ENCODE data around the gene C7orf57. TPM values are rescaled to one million over a fixed set of nuclear protein-coding genes. Genes with fewer than 3 reads are reported as not detected.

Gene C7orf57
- total RNA-seq, 4 donors from 2014 or later = 0.57 to 2.3 (median 1.0) TPM

- TF ChIP-seq, protein P1, sequence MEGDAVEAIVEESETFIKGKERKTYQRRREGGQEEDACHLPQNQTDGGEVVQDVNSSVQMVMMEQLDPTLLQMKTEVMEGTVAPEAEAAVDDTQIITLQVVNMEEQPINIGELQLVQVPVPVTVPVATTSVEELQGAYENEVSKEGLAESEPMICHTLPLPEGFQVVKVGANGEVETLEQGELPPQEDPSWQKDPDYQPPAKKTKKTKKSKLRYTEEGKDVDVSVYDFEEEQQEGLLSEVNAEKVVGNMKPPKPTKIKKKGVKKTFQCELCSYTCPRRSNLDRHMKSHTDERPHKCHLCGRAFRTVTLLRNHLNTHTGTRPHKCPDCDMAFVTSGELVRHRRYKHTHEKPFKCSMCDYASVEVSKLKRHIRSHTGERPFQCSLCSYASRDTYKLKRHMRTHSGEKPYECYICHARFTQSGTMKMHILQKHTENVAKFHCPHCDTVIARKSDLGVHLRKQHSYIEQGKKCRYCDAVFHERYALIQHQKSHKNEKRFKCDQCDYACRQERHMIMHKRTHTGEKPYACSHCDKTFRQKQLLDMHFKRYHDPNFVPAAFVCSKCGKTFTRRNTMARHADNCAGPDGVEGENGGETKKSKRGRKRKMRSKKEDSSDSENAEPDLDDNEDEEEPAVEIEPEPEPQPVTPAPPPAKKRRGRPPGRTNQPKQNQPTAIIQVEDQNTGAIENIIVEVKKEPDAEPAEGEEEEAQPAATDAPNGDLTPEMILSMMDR (IDR thresholded peaks at IDR 0.05) = no peak
- no peak for TF ChIP-seq POLR2A (IDR thresholded peaks at IDR 0.05)
- no peak for DNase-seq
- H3K27me3 ChIP-seq = peaks cover 0 to 6% (median 0%) of the 10 kb centered on the region in 4 donors
- WGBS, 2 donors = 68% methylated on average over 3 of the region's 3 CpGs
- no peaks in the 10 kb centered on the region for H3K4me1 ChIP-seq
- H3K4me3 ChIP-seq = no peak overlapping the region
- no peaks in the 10 kb centered on the region for H3K36me3 ChIP-seq
- no peaks in the 10 kb centered on the region for H3K9me3 ChIP-seq
- intact Hi-C loops (cut with DNase I) = no loop called here
- no peak overlapping the region for H3K27ac ChIP-seq
Observed at GRCh38 chr7:48011951-48012350, 23.4 kb upstream of the C7orf57 start.

- intact Hi-C loops (cut with DNase I) = no loop called here
- DNase-seq = no peak
- TF ChIP-seq, protein P1 (IDR thresholded peaks at IDR 0.05) = no peak
- no peak for TF ChIP-seq POLR2A (IDR thresholded peaks at IDR 0.05)
- Histone ChIP-seq H3K27ac (no peak overlapping the region), H3K4me3 (no peak overlapping the region), H3K9me3 (no peaks in the 10 kb centered on the region), H3K36me3 (no peaks in the 10 kb centered on the region), H3K27me3 (peaks cover 0 to 10% (median 0%) of the 10 kb centered on the region in 4 donors), H3K4me1 (no peaks in the 10 kb centered on the region)
Observed at GRCh38 chr7:48016641-48017040, 18.7 kb upstream of the C7orf57 start.

DNA sequence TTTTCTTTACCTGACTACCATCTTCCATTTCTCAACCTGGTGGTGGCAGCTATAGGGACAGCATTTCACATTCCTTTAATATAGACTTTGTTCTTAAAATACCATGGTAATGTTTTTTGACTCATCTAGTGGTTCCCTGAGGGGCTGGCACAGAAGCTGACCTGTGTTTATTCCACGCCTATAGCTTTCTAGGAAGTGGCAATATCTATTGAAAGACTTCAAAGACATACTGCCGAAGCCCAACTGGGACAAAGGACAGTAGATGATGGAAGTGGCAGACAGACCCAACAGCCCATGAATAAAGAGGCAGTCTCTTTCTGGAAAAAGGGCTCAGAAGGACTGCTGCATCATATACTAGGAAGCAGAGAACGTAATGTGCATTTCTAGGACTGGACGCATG lies 17.7 kb upstream of the C7orf57 start:
- Histone ChIP-seq H3K27ac (no peak overlapping the region), H3K4me3 (no peak overlapping the region), H3K36me3 (no peaks in the 10 kb centered on the region), H3K27me3 (peaks cover 0 to 10% (median 0%) of the 10 kb centered on the region in 4 donors), H3K4me1 (no peaks in the 10 kb centered on the region), H3K9me3 (peaks cover 0 to under 1% (median 0%) of the 10 kb centered on the region in 3 donors)
- intact Hi-C loops (cut with DNase I) = no loop called here
- DNase-seq = no peak
- TF ChIP-seq, protein P1 (IDR thresholded peaks at IDR 0.05) = no peak
- no peak for TF ChIP-seq POLR2A (IDR thresholded peaks at IDR 0.05)
- 80 to 84% methylated on average over 4 of the region's 4 CpGs for WGBS, 2 donors

- Histone ChIP-seq H3K27ac (no peak overlapping the region), H3K4me1 (no peaks in the 10 kb centered on the region), H3K9me3 (peaks cover 0 to 8% (median 0%) of the 10 kb centered on the region in 3 donors), H3K4me3 (no peak overlapping the region), H3K36me3 (no peaks in the 10 kb centered on the region), H3K27me3 (peaks cover 0 to 33% (median 0%) of the 10 kb centered on the region in 4 donors)
- WGBS, 2 donors = 34 to 36% methylated on average over 5 of the region's 5 CpGs
- no peak for DNase-seq
- intact Hi-C loops (cut with DNase I) = no loop called here
- TF ChIP-seq, protein P1 (IDR thresholded peaks at IDR 0.05) = no peak
- TF ChIP-seq POLR2A (IDR thresholded peaks at IDR 0.05) = no peak
Observed at GRCh38 chr7:48025624-48026023, 9.7 kb upstream of the C7orf57 start.

- Histone ChIP-seq H3K4me1 (no peaks in the 10 kb centered on the region), H3K4me3 (no peak within 1 kb of the TSS), H3K9me3 (no peaks in the 10 kb centered on the region), H3K36me3 (no peaks in the 10 kb centered on the region), H3K27me3 (peaks cover 0 to 54% (median 0%) of the 10 kb centered on the region in 4 donors), H3K27ac (no peak within 1 kb of the TSS)
- intact Hi-C loops (cut with DNase I) = no loop called here
- WGBS, 2 donors = 61 to 72% methylated on average over 5 to 6 of the region's 6 CpGs
- DNase-seq = no peak
- TF ChIP-seq POLR2A (IDR thresholded peaks at IDR 0.05) = no peak
- TF ChIP-seq, protein P1 (IDR thresholded peaks at IDR 0.05) = no peak
Observed at GRCh38 chr7:48028938-48029337, 6.4 kb upstream of the C7orf57 start, which contains the start of gene SUN3. TSS of gene SUN3 (minus strand) at chr7:48029107. CDS start at chr7:48028938, 169 bp downstream.
